ENCODE data around the gene ZBTB46. TPM values are rescaled to one million over a fixed set of nuclear protein-coding genes. Genes with fewer than 3 reads are reported as not detected.

ZBTB46 gene
- total RNA-seq, 1 experiment from 2014 or later, result 10.7 TPM

GRCh38 chr20:63809856-63810255 lies 21.2 kb downstream of the ZBTB46 start:
- Histone ChIP-seq H3K9me2 (ENCODE audit: insufficient read depth) (no peaks in the 10 kb centered on the region), H3K4me1 (ENCODE audit: control insufficient read depth in 1 of 2, insufficient read depth in 2 of 2, low read length in 2 of 2) (no peaks in the 10 kb centered on the region), H3K9me3 (ENCODE audit: control insufficient read depth in 1 of 2, insufficient read depth in 1 of 2, low read depth in 1 of 2, low read length in 2 of 2) (no peaks in the 10 kb centered on the region), H4K20me1 (ENCODE audit: insufficient read depth) (no peaks in the 10 kb centered on the region), H3K36me3 (ENCODE audit: control insufficient read depth in 1 of 2, insufficient read depth in 2 of 2, low read length in 2 of 2) (no peaks in the 10 kb centered on the region), H3K79me2 (ENCODE audit: insufficient read depth, low read length) (no peaks in the 10 kb centered on the region), H2AFZ (ENCODE audit: low read depth, low read length, poor library complexity, severe bottlenecking) (no peak overlapping the region), H3K9ac (ENCODE audit: low read length) (no peak overlapping the region), H3K27me3 (ENCODE audit: insufficient read depth, low read length) (no peaks in the 10 kb centered on the region), H3K4me2 (ENCODE audit: low read length) (no peak overlapping the region), H3K4me3 (replicated peaks in 1 of 2; ENCODE audit: low read depth in 1 of 2, low read length in 2 of 2) (no peak overlapping the region), H3K27ac (ENCODE audit: low read depth, low read length) (no peak overlapping the region)
- no TSS peak for BruUV-seq (replicated peaks)
- ATAC-seq, result no peak
- DNase-seq (ENCODE audit: low read depth, low spot score), result no peak
- ChIA-PET CTCF (no interaction called here), POLR2A (no interaction called here), RAD21 (ENCODE audit: low non-redundant PET in 1 of 2, low total read pairs in 2 of 2, uncharacterized antibody in 2 of 2, unreplicated experiment in 2 of 2) (no interaction called here)
- intact Hi-C loops (cut with micrococcal nuclease), result no loop called here
- no peak for TF ChIP-seq CBX3 (IDR thresholded peaks at IDR 0.05; ENCODE audit: low read depth)
- no peak for TF ChIP-seq EGR1 (IDR thresholded peaks at IDR 0.05; ENCODE audit: low read depth)
- no peak for TF ChIP-seq CTCF (IDR thresholded peaks at IDR 0.05 in 2 of 3, conservative IDR thresholded peaks at IDR 0.05 in 1 of 3; ENCODE audit: borderline replicate concordance in 1 of 3, insufficient read depth in 1 of 3, low read depth in 2 of 3, low read length in 2 of 3)
- TF ChIP-seq ZFX (IDR thresholded peaks at IDR 0.05), result no peak
- TF ChIP-seq EZH2 (IDR thresholded peaks at IDR 0.05), result no peak
- no peak for TF ChIP-seq ATF3 (IDR thresholded peaks at IDR 0.05)
- no peak for TF ChIP-seq JUND (IDR thresholded peaks at IDR 0.05)
- TF ChIP-seq RAD21 (IDR thresholded peaks at IDR 0.05; ENCODE audit: low read depth), result no peak
- no peak for TF ChIP-seq POLR2A (IDR thresholded peaks at IDR 0.05; ENCODE audit: borderline replicate concordance, extremely low read depth, insufficient read depth, insufficient read length)
- TF ChIP-seq EZH2phosphoT487 (IDR thresholded peaks at IDR 0.05; ENCODE audit: borderline replicate concordance), result no peak
- no peak for TF ChIP-seq YY1 (IDR thresholded peaks at IDR 0.05; ENCODE audit: extremely low read depth, insufficient replicate concordance, low read depth, low read length)
- TF ChIP-seq MAX (IDR thresholded peaks at IDR 0.05), result no peak
- no peak for TF ChIP-seq ZBTB33 (IDR thresholded peaks at IDR 0.05; ENCODE audit: extremely low read depth, insufficient replicate concordance, low read length)
- TF ChIP-seq SIN3A (IDR thresholded peaks at IDR 0.05; ENCODE audit: low read depth), result no peak
- no peak for TF ChIP-seq SP1 (IDR thresholded peaks at IDR 0.05; ENCODE audit: low read depth)
- no peak for TF ChIP-seq ZNF274 (IDR thresholded peaks at IDR 0.05; ENCODE audit: low read depth, low read length)
- no peak for TF ChIP-seq SRF (IDR thresholded peaks at IDR 0.05; ENCODE audit: low read depth)
- TF ChIP-seq FOSL1 (IDR thresholded peaks at IDR 0.05; ENCODE audit: low read depth), result no peak
- no peak for TF ChIP-seq TCF7L2 (IDR thresholded peaks at IDR 0.05; ENCODE audit: borderline replicate concordance, extremely low read depth, insufficient read depth, insufficient read length)
- TF ChIP-seq REST (IDR thresholded peaks at IDR 0.05; ENCODE audit: low read depth), result no peak

Data from HCT116 (cell line).